KOPT-K1 (cell line): ENCODE measurements around the gene SLC17A2.
"Not testable (repeated sequence)": the region's sequence is repeated elsewhere in the genome, so short reads cannot be mapped to it uniquely, and the experiment has no call there.

Experiments used
- H3K27ac ChIP-seq: fragments of 200-600 bp; sonication (generic); 2 replicates; pipeline ENCODE4 v1.5.1; 2016; ENCODE audit warnings: antibody characterized with exemption, mild to moderate bottlenecking, low read depth, low read length; ENCODE audit not compliant: poor library complexity, severe bottlenecking
- H3K36me3 ChIP-seq: fragments of 200-600 bp; sonication (generic); 2 replicates; pipeline ENCODE4 v1.5.1; 2017; ENCODE audit warnings: antibody characterized with exemption, mild to moderate bottlenecking, low read length, moderate library complexity; ENCODE audit not compliant: insufficient read depth
- H3K9me3 ChIP-seq: fragments of 200-600 bp; sonication (generic); 2 replicates; pipeline ENCODE4 v1.5.1; 2017; ENCODE audit warnings: antibody characterized with exemption, low read length, mild to moderate bottlenecking; ENCODE audit not compliant: insufficient read depth, poor library complexity, severe bottlenecking

Gene SLC17A2

DNA sequence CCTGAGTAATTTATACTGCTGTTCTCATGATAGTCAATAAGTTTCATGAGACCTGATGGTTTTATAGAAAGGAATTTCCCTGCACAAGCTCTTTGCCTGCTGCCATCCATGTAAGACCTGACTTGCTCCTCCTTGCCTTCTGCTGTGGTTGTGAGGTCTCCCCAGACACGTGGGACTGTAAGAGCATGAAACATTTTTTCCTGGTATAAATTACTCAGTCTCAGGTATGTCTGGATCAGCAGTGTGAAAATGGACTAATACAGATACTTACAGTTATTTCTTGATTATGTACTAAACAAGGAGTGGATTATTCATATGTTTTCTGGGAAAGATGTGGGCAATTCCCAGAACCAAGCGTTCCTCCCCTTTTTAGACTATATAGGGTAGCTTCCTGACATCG, 30.2 kb upstream of the SLC17A2 start:
- peaks cover 27% of the 10 kb centered on the region for H3K9me3 ChIP-seq
- peaks cover 11% of the 10 kb centered on the region for H3K36me3 ChIP-seq
- no peak overlapping the region for H3K27ac ChIP-seq

DNA sequence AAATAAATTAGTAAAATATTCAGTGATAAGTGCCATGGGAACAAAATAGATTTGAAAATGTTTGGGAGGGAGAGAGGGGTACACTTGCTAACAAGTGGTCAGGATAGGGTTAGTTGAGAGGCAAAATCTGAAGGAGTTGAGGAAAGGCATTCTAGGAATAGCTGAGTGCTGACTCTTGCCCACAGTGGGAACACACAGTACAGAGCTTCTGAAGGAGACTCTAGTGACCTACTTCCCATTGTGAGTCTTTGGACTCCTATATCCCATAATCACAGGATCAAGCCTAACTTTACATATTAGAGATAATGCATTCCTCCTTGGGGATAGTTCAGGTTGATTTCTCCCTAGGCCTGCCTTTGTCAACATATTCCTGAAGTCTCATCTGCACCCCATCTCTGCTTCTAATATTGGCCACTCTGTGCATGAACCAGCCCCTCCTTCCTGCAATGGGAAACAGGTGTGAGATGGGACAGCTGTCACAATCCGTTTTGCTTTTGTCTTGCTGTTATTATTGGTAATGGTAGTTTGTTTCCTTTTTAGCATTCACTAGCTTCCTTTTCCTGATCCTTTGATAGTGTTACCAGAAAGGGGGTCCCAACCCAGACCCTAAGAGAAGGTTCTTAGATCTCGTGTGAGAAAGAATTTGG, 29.5 kb upstream of the SLC17A2 start:
- Histone ChIP-seq H3K9me3 (peaks cover 27% of the 10 kb centered on the region), H3K27ac (no peak overlapping the region)

DNA sequence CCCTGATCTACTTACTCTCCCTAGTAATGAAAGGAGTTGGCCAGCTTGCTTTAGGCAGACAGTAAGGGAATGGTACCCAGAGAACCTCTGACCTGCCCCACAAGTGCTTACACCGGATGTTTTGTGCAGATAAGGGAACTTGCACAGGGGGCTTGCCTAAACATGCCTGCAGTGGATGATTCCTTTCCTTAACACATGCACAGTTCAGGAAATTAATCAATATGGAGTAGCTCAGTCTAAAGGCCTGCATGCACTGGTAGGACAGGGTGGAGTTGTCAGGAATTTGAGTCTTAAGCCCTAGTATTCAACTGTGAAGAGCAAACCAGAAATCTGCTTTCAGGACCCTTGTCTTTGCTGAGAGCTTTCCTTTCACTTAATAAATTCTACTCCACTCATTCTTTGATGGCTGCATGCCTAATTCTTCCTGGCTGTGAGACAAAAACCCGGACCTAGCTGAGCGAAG, 28.2 kb upstream of the SLC17A2 start:
- Histone ChIP-seq H3K36me3 (no peaks in the 10 kb centered on the region), H3K27ac (no peak overlapping the region), H3K9me3 (peaks cover 27% of the 10 kb centered on the region)

More for the DNA sequence above, 29.5 kb upstream of the SLC17A2 start:
- peaks cover 5% of the 10 kb centered on the region for H3K36me3 ChIP-seq

DNA sequence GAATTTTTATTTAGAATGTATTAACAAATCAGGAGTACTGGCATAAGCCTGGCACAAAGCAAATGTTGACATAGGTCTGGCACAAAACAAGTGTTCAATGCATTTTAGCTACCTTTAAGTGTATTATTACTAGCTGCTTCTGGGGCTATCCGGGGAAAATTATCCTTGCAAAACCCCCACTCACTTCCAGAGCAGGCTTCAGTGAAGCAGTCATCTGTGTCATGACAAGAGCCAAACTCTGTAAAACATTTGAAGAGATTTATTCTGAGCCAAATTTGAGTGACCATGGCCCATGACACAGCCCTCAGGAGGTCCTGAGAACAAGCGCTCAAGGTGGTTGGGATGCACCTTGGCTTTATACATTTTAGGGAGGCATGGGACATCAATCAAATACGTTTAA, 25.7 kb upstream of the SLC17A2 start:
- H3K27ac ChIP-seq: no peak overlapping the region
- peaks cover 27% of the 10 kb centered on the region for H3K9me3 ChIP-seq
- no peaks in the 10 kb centered on the region for H3K36me3 ChIP-seq

DNA sequence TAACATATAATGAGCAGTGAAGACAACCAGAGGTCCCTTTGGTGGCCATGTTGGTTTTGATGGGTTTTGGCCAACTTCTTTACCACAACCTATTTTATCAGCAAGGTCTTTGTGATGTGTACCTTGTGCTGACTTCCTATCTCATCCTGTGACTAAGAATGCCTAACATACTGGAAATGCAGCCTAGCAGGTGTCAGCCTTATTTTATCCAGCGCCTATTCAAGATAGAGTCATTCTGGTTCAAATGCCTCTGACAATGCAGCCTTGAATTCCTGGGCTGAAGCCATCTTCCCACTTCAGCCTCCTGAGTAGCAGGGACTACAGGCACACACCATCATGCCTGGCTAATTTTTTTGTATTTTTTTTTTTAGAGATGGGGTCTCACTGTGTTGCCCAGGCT, 24.3 kb upstream of the SLC17A2 start:
- no peak overlapping the region for H3K27ac ChIP-seq
- H3K36me3 ChIP-seq: no peaks in the 10 kb centered on the region
- H3K9me3 ChIP-seq: peaks cover 15% of the 10 kb centered on the region

DNA sequence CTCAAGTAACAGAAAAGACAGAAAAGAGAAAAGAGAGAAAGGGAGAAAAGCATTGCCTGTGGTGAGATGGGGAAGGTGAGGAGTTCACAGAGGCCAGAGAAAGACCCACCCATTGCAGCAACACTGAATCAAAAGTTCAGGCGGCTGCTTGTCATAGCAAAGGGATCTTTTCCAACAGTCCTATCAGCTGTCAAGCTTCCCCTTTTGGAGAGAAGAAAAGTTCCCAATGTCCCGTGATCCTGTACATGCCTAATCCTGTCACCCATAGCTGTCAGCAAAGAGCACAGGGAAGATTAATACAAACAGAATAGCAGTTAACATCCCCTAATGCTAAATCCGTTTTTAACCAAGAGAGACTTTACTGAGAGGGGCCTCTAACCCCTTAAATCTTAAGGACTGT, 23.2 kb upstream of the SLC17A2 start:
- no peaks in the 10 kb centered on the region for H3K36me3 ChIP-seq
- no peak overlapping the region for H3K27ac ChIP-seq
- peaks cover 6% of the 10 kb centered on the region for H3K9me3 ChIP-seq

DNA sequence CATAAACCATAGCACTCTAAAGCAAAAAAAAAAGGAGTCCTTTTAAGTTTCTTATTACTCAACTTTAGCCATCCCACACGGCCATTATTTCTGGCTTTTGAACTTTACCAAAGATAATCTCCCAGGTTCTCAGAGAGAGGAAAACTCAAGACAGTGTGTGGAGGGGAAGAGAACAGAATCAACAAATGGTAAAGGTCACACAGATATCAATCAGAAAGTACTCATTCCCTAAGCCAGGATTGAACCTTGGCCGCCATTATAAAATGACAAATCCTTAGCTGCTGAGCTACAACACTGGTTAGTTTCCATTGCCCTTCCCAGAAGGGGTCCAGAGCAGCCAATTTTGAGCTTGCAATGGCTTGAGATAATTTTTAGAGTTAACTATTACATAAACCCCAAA, 22.0 kb upstream of the SLC17A2 start:
- no peak overlapping the region for H3K27ac ChIP-seq
- H3K36me3 ChIP-seq: no peaks in the 10 kb centered on the region
- H3K9me3 ChIP-seq: no peaks in the 10 kb centered on the region

DNA sequence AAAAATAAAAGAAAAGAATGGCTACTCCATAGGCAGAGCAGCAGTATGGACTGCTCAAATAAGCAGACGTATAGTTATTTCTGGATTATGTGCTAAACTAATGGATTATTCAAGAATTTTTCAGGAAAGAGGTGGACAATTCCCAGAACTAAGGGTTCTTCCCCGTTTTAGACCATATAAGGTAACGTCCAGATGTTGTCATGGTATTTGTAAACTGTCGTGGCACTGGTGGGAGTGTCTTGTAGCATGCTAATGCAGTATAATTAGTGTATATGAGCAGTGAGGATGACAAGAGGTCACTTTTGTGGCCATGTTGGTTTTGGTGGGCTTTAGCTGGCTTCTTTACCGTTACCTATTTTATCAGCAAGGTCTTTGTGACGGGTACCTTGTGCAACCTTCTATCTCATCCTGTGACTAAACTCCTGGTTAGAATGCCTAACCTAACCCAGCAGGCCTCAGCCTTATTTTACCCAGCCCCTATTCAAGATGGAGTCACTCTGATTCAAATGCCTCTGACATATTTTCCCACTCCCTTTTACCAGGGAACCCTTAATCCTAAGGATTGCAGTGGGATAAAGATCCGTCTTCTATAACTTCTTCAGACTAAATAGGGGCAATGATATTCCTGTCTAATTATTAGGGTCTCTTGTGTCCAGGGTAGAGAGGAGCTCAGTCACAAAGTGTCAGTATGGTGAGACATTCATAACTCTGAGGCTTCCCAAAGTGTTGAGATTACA, 21.0 kb upstream of the SLC17A2 start:
- Histone ChIP-seq H3K36me3 (no peaks in the 10 kb centered on the region), H3K9me3 (no peaks in the 10 kb centered on the region)

DNA sequence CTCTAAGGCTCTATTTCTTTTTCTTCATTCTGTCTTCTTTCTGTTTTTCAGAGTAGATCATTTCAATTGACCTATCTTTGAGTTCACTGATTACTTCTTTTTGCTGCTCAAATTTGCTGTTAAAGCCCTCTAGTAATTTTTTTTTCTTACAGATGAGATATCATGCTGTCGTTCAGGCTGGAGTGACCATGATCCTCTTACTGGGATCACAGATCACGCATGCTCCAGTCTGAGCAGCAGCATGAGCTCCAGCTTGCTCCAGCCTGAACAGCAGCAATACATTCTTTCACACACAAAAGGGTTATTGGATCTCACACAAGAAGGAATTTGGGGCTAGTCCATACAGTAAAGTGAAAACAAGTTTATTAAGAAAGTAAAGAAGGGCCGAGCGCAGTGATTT, 19.8 kb upstream of the SLC17A2 start:
- Histone ChIP-seq H3K9me3 (peaks cover 8% of the 10 kb centered on the region), H3K36me3 (no peaks in the 10 kb centered on the region)

More for the DNA sequence above, 21.0 kb upstream of the SLC17A2 start:
- H3K27ac ChIP-seq: no peak overlapping the region

DNA sequence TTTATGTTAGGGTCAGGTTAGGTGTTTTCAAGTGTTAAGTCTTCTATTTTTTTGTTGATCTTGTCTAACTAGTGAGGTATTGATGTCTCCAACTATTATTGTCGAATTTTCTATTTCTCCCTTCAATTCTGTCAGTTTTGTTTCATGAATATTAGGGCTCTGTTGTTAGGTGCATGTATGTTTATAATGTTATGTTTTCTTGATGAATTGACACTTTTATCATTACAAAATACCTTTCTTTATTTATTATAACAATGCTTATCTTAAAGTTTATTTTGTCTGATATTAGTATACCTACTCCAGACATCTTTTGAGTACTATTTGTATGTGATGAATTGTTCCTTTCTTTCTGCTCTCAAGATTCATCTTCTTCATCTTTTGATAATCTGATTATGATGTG, 19.2 kb upstream of the SLC17A2 start:
- Histone ChIP-seq H3K27ac (no peak overlapping the region), H3K36me3 (no peaks in the 10 kb centered on the region), H3K9me3 (peaks cover 11% of the 10 kb centered on the region)

More for the DNA sequence above, 19.8 kb upstream of the SLC17A2 start:
- no peak overlapping the region for H3K27ac ChIP-seq

DNA sequence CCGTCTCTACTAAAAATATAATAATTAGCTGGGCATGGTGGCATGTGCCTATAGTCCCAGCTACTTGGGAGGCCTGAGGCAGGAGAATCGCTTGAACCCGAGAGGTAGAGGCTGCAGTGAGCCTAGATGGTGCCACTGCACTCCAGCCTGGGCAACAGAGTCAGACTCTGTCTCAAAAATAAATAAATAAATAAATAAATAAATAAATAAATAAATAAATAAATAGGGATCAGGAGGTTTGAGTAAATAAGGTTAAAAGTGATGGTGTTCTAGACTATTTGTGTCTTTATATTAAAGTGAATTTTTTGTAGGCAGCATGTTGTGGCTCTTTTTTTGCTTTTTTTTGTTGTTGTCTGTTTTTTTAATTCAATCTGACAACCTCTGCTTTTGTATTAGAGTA, 17.0 kb upstream of the SLC17A2 start:
- H3K27ac ChIP-seq, H3K36me3 ChIP-seq: not testable (repeated sequence)
- H3K9me3 ChIP-seq: peaks cover 11% of the 10 kb centered on the region

DNA sequence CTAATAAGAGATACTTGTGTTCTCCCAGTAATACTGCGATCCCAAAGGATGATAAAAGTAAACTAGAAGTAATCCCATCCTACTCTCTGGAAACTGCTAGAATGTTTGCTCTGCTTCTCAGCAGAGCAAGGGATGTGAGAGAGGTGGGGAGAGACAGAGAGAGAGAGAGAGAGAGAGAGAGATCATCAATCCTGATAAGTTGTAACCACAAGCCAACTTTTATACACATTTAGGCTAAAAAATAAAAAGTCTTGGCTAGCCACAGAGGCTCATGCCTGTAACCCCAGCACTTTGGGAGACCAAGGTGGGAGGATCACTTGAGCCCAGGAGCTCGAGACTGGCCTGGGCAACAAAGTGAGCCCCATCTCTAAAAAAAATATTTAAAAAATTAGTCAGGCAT, 16.1 kb upstream of the SLC17A2 start:
- Histone ChIP-seq H3K36me3 (no peaks in the 10 kb centered on the region), H3K27ac (no peak overlapping the region), H3K9me3 (peaks cover 11% of the 10 kb centered on the region)

DNA sequence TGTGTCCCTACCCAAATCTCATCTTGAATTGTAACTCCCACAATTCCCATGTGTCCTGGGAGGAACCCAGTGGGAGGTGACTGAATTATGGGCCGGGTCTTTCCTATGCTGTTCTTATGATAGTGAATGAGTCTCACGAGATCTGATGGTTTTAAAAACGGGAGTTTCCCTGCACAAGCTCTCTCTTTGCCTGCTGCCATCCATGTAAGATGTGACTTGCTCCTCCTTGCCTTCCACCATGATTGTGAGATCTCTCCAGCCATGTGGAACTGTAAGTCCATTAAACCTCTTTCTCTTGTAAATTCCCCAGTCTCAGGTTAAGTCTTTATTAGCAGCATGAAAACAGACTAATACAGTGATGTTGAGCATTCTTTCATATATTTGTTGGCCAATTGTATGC, 15.2 kb upstream of the SLC17A2 start:
- not testable (repeated sequence) for H3K36me3 ChIP-seq, H3K27ac ChIP-seq
- H3K9me3 ChIP-seq: peaks cover 11% of the 10 kb centered on the region

DNA sequence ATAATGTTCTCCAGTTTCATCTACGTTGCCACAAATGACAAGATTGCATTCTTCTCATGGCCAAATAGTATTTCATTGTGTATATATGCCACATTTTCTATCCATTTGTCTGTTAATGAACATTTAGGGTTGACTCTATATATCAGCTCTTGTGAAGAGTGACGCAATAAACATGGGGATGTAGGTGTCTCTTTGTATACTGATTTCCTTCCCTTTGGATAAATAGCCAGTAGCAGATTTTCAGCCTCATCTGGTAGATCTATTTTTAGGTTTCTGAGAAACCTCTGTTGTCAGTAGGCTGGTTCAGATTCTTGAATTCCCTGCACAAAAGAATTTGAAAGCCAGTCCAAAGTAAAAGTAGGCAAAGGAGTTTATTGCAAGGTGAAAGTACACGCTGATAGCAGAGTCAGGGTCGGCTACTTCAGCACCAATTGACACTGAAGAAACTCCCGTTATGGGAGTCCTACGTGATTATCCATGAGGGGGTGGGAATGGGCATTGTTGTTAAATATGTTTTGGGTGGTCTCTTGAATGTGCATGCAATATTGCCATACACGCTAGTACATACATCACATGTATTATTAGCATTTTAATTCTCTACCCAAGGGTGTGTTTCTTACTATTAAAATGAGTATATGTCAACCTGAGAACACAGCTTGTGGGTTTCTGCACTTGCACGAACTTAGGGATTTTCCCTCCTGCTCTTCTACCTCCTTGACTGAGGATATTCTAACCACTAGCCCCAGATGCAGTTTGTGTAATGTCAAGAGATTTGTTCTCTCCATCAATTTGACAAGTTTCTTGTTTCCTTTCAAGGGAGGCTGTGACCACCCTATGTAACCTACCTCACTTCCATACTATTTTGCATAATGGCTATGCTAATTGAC, 14.4 kb upstream of the SLC17A2 start:
- Histone ChIP-seq H3K9me3 (peaks cover 11% of the 10 kb centered on the region), H3K27ac (no peak overlapping the region), H3K36me3 (no peaks in the 10 kb centered on the region)

DNA sequence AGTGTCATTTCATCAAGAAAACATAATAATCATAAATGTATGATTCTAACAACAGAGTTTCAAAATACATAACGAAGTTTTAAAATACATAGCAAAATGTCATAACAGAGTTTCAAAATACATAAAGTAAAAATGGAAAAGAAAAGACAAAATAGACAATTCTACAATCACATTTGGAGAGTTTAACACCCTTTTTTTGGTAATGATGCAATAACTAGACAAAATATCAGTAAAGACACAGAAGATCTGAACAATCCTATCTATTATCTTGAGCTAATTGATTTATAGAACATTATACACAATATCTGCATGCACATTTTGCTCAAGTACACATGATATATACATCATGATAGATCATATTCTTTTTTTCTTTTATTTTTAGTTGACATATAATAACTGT, 13.4 kb upstream of the SLC17A2 start:
- Histone ChIP-seq H3K9me3 (peaks cover 11% of the 10 kb centered on the region), H3K36me3 (no peaks in the 10 kb centered on the region), H3K27ac (no peak overlapping the region)
